ENCODE measurements around the gene DCTPP1.

DCTPP1 gene

DNA sequence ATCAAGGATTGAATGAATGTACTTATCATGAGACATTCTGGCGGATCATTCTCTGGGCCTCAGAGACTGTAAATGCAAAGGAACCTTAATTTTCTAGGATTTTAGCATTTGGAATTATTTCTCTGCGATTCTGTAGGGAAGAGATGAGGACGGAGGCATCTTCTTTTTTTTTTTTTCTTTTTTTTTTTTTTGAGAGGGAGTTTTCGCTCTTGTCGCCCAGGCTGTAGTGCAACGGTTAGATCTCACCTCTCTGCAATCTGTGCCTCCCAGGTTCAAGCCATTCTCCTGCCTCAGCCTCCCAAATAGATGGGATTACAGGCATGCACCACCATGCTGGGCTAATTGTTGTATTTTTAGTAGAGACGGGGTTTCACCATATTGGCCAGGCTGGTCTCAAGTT, 44.9 kb upstream of the DCTPP1 start:
- Histone ChIP-seq H3K14ac (ENCODE audit: low read length) (no peak overlapping the region), H2BK12ac (ENCODE audit: low read length) (no peak overlapping the region), H3K9me3 (replicated peaks in 1 of 2; ENCODE audit: control insufficient read depth in 2 of 2, insufficient read depth in 1 of 2, low read depth in 1 of 2, low read length in 2 of 2) (peaks cover 0 to 1% of the 10 kb centered on the region in 2 donors), H3K4ac (ENCODE audit: low read length) (no peak overlapping the region), H3K4me3 (ENCODE audit: low read length in 2 of 2) (no peak overlapping the region), H3K18ac (ENCODE audit: low read length) (no peak overlapping the region), H4K91ac (ENCODE audit: low read depth, low read length, poor library complexity) (no peak overlapping the region), H3K23ac (ENCODE audit: low read depth, low read length, poor library complexity) (no peak overlapping the region), H3K27ac (replicated peaks; ENCODE audit: low read length) (no peak overlapping the region), H3K9ac (ENCODE audit: low read depth, low read length, poor library complexity) (no peak overlapping the region), H4K8ac (ENCODE audit: low read depth, low read length) (no peak overlapping the region), H3K36me3 (replicated peaks in 1 of 2; ENCODE audit: control insufficient read depth in 2 of 2, insufficient read depth in 2 of 2, low read length in 2 of 2) (no peaks in the 10 kb centered on the region), H2AK5ac (ENCODE audit: low read depth, low read length) (no peak overlapping the region), H3K27me3 (ENCODE audit: control insufficient read depth in 3 of 3, insufficient read depth in 3 of 3, low read depth in 1 of 3, low read length in 3 of 3) (peaks cover 0 to 3% (median 0%) of the 10 kb centered on the region in 3 experiments), H3K79me1 (ENCODE audit: low read depth, low read length) (no peaks in the 10 kb centered on the region), H2AFZ (ENCODE audit: low read length) (no peak overlapping the region), H2BK15ac (ENCODE audit: low read length) (no peak overlapping the region), H2BK5ac (ENCODE audit: low read length) (no peak overlapping the region), H3K4me1 (ENCODE audit: control insufficient read depth in 2 of 2, insufficient read depth in 1 of 2, low read depth in 1 of 2, low read length in 2 of 2) (peaks cover 0 to 3% of the 10 kb centered on the region in 2 donors), H3K4me2 (ENCODE audit: insufficient read depth, low read length, poor library complexity, severe bottlenecking) (no peak overlapping the region), H2BK120ac (ENCODE audit: low read depth, low read length) (no peak overlapping the region)
- no CpG with 5 or more reads among the region's 7 CpGs for WGBS, 2 donors (ENCODE audit: extremely low coverage in 2 of 2, insufficient read length in 2 of 2, insufficient replicate concordance in 1 of 2)
- no peak for DNase-seq (ENCODE audit: low spot score)

DNA sequence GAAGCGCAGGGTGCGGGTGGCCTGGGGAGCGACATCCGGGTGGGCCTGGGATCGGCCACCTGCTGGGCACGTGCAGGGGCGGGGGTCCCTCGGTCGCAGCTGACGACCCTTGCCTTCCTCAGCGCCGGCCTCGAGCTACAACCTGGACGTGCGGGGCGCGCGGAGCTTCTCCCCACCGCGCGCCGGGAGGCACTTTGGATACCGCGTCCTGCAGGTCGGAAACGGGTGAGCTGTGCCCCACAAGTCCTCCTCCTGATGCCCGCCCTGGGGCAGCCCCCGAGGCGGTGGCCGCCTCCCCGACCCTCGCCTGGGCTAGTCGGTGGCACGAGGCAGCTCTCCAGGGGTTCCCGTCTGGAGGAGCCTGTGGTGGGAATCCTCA, 44.2 kb upstream of the DCTPP1 start:
- Histone ChIP-seq H3K27ac (replicated peaks; ENCODE audit: low read length) (no peak overlapping the region), H2AFZ (ENCODE audit: low read length) (no peak overlapping the region), H3K14ac (ENCODE audit: low read length) (peak overlapping the region; percentile 38), H2BK15ac (ENCODE audit: low read length) (peak overlapping the region; percentile 37), H3K4me2 (ENCODE audit: insufficient read depth, low read length, poor library complexity, severe bottlenecking) (no peak overlapping the region), H3K9me3 (replicated peaks in 1 of 2; ENCODE audit: control insufficient read depth in 2 of 2, insufficient read depth in 1 of 2, low read depth in 1 of 2, low read length in 2 of 2) (peaks cover 0 to 1% of the 10 kb centered on the region in 2 donors), H3K23ac (ENCODE audit: low read depth, low read length, poor library complexity) (no peak overlapping the region), H2AK5ac (ENCODE audit: low read depth, low read length) (no peak overlapping the region), H4K8ac (ENCODE audit: low read depth, low read length) (no peak overlapping the region), H4K91ac (ENCODE audit: low read depth, low read length, poor library complexity) (no peak overlapping the region), H3K4me3 (ENCODE audit: low read length in 2 of 2) (no peak overlapping the region), H2BK120ac (ENCODE audit: low read depth, low read length) (no peak overlapping the region), H3K18ac (ENCODE audit: low read length) (peak overlapping the region; percentile 48), H2BK5ac (ENCODE audit: low read length) (peak overlapping the region; percentile 66), H3K27me3 (ENCODE audit: control insufficient read depth in 3 of 3, insufficient read depth in 3 of 3, low read depth in 1 of 3, low read length in 3 of 3) (peaks cover 0 to 3% (median 0%) of the 10 kb centered on the region in 3 experiments), H3K4me1 (ENCODE audit: control insufficient read depth in 2 of 2, insufficient read depth in 1 of 2, low read depth in 1 of 2, low read length in 2 of 2) (peaks cover 0 to 3% of the 10 kb centered on the region in 2 donors), H3K79me1 (ENCODE audit: low read depth, low read length) (no peaks in the 10 kb centered on the region), H2BK12ac (ENCODE audit: low read length) (no peak overlapping the region), H3K9ac (ENCODE audit: low read depth, low read length, poor library complexity) (no peak overlapping the region), H3K4ac (ENCODE audit: low read length) (no peak overlapping the region), H3K36me3 (replicated peaks in 1 of 2; ENCODE audit: control insufficient read depth in 2 of 2, insufficient read depth in 2 of 2, low read length in 2 of 2) (no peaks in the 10 kb centered on the region)
- DNase-seq (ENCODE audit: low spot score), result no peak
- no CpG with 5 or more reads among the region's 35 CpGs for WGBS, 2 donors (ENCODE audit: extremely low coverage in 2 of 2, insufficient read length in 2 of 2, insufficient replicate concordance in 1 of 2)

DNA sequence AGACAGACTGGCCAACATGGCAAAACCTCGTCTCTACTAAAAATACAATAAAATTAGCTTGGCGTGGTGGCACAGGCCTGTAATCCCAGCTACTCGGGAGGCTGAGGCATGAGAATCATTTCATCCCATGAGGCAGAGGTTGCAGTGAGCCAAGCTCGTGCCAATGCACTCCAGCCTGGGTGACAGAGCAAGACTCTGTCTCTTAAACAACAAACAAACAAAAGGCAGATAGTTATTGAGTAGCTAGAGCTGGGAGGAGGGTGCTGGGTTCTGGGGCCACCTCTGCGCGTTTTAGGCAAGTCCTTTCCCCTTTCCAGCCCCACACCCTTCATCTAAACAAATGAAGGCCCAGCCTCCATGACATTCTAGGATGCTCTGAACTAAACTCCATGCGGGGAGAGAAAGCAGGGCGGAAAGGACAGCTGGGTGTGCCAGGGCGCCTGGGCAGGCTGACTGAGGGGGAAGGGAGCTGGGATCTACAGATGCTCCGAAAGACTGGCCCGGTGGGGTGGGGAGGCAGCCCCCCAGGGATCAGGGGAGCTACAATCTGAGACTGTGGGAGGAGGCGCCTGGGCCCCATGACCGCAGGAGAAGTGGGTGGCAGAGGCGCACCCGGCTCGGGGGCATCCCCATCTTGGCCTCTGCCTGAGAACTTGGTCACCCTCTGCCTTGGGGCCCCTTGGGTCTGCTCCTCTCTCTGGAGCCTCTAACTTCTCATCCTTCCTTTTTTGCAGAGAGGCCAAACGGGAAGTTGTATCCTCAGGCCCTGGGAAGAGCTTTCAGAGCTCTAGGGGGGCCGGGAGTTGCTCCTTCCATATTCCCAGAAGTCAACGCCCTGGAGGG, 43.6 kb upstream of the DCTPP1 start:
- Histone ChIP-seq H3K27me3 (ENCODE audit: control insufficient read depth in 3 of 3, insufficient read depth in 3 of 3, low read depth in 1 of 3, low read length in 3 of 3) (peaks cover 0 to 3% (median 0%) of the 10 kb centered on the region in 3 experiments), H3K4me2 (ENCODE audit: insufficient read depth, low read length, poor library complexity, severe bottlenecking) (no peak overlapping the region), H3K36me3 (replicated peaks in 1 of 2; ENCODE audit: control insufficient read depth in 2 of 2, insufficient read depth in 2 of 2, low read length in 2 of 2) (no peaks in the 10 kb centered on the region), H3K4me3 (ENCODE audit: low read length in 2 of 2) (no peak overlapping the region), H3K79me1 (ENCODE audit: low read depth, low read length) (no peaks in the 10 kb centered on the region), H2BK120ac (ENCODE audit: low read depth, low read length) (no peak overlapping the region), H2BK12ac (ENCODE audit: low read length) (no peak overlapping the region), H2AK5ac (ENCODE audit: low read depth, low read length) (no peak overlapping the region), H2BK15ac (ENCODE audit: low read length) (peak overlapping the region; percentile 37), H3K27ac (replicated peaks; ENCODE audit: low read length) (no peak overlapping the region), H3K18ac (ENCODE audit: low read length) (peak overlapping the region; percentile 48), H2BK5ac (ENCODE audit: low read length) (peak overlapping the region; percentile 66), H4K91ac (ENCODE audit: low read depth, low read length, poor library complexity) (no peak overlapping the region), H3K9me3 (replicated peaks in 1 of 2; ENCODE audit: control insufficient read depth in 2 of 2, insufficient read depth in 1 of 2, low read depth in 1 of 2, low read length in 2 of 2) (peaks cover 0 to 1% of the 10 kb centered on the region in 2 donors), H3K23ac (ENCODE audit: low read depth, low read length, poor library complexity) (no peak overlapping the region), H3K4me1 (ENCODE audit: control insufficient read depth in 2 of 2, insufficient read depth in 1 of 2, low read depth in 1 of 2, low read length in 2 of 2) (peaks cover 0 to 3% of the 10 kb centered on the region in 2 donors), H3K14ac (ENCODE audit: low read length) (peak overlapping the region; percentile 38), H4K8ac (ENCODE audit: low read depth, low read length) (no peak overlapping the region), H2AFZ (ENCODE audit: low read length) (no peak overlapping the region), H3K4ac (ENCODE audit: low read length) (no peak overlapping the region), H3K9ac (ENCODE audit: low read depth, low read length, poor library complexity) (no peak overlapping the region)
- WGBS, 2 donors (ENCODE audit: extremely low coverage in 2 of 2, insufficient read length in 2 of 2, insufficient replicate concordance in 1 of 2), result no CpG with 5 or more reads among the region's 19 CpGs
- DNase-seq (ENCODE audit: low spot score), result no peak

DNA sequence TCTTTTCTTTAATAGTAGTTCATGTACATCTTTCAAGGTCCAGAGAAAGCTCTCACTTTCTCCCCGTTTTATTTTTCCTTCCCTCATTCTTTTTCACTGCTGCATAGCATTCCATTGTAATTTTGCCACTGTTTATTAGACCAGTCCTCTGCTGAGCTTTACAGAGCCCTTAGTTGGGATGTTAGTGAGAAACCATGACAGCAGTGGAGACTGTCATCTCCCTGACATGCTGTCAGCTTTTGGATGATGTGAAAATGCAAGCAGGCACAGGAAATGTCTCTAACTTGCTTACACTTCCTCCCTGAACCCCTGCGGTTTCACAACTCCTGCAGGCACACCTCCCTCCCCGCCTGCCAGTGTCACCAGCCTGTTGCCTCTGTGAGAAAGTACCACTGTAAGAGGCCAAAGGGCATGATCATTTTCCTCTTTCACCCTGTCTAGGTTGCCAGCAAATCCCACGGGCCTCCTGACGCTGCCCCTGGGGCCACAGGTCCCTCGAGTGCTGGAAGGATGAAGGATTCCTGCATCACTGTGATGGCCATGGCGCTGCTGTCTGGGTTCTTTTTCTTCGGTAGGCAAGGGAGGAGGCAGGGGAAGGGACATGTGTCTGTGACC, 42.6 kb upstream of the DCTPP1 start, which contains the start of gene ITGAL:
TSS of gene ITGAL (plus strand) at position 415 of the 615 bp plus-strand sequence. CDS start at position 511, 96 bp downstream.
- no peak within 1 kb of the TSS for H2BK120ac ChIP-seq (ENCODE audit: low read depth, low read length)
- peak within 1 kb of the TSS; percentile 46 for H2AFZ ChIP-seq (ENCODE audit: low read length)
- no peak within 1 kb of the TSS for H3K4ac ChIP-seq (ENCODE audit: low read length)
- no peaks in the 10 kb centered on the region for H3K36me3 ChIP-seq (replicated peaks in 1 of 2; ENCODE audit: control insufficient read depth in 2 of 2, insufficient read depth in 2 of 2, low read length in 2 of 2)
- no peak for DNase-seq (ENCODE audit: low spot score)
- H3K4me2 ChIP-seq (ENCODE audit: insufficient read depth, low read length, poor library complexity, severe bottlenecking), result no peak within 1 kb of the TSS
- H3K4me3 ChIP-seq (ENCODE audit: low read length in 2 of 2), result peak within 1 kb of the TSS in 1 of 2 donors; percentile 51
- H4K8ac ChIP-seq (ENCODE audit: low read depth, low read length), result no peak within 1 kb of the TSS
- H2BK5ac ChIP-seq (ENCODE audit: low read length), result no peak within 1 kb of the TSS
- H4K91ac ChIP-seq (ENCODE audit: low read depth, low read length, poor library complexity), result no peak within 1 kb of the TSS
- H3K9me3 ChIP-seq (replicated peaks in 1 of 2; ENCODE audit: control insufficient read depth in 2 of 2, insufficient read depth in 1 of 2, low read depth in 1 of 2, low read length in 2 of 2), result peaks cover 0 to 1% of the 10 kb centered on the region in 2 donors
- H3K23ac ChIP-seq (ENCODE audit: low read depth, low read length, poor library complexity), result no peak within 1 kb of the TSS
- peak within 1 kb of the TSS; percentile 58 for H2BK12ac ChIP-seq (ENCODE audit: low read length)
- peaks cover 0 to 3% of the 10 kb centered on the region in 2 donors for H3K4me1 ChIP-seq (ENCODE audit: control insufficient read depth in 2 of 2, insufficient read depth in 1 of 2, low read depth in 1 of 2, low read length in 2 of 2)
- H3K18ac ChIP-seq (ENCODE audit: low read length), result peak within 1 kb of the TSS; percentile 44
- H3K9ac ChIP-seq (ENCODE audit: low read depth, low read length, poor library complexity), result no peak within 1 kb of the TSS
- no CpG with 5 or more reads among the region's 8 CpGs for WGBS, 2 donors (ENCODE audit: extremely low coverage in 2 of 2, insufficient read length in 2 of 2, insufficient replicate concordance in 1 of 2)
- H3K27ac ChIP-seq (replicated peaks; ENCODE audit: low read length), result no peak within 1 kb of the TSS
- H3K14ac ChIP-seq (ENCODE audit: low read length), result no peak within 1 kb of the TSS
- peak within 1 kb of the TSS; percentile 14 for H2AK5ac ChIP-seq (ENCODE audit: low read depth, low read length)
- peak within 1 kb of the TSS; percentile 55 for H2BK15ac ChIP-seq (ENCODE audit: low read length)
- peaks cover 0 to 3% (median 0%) of the 10 kb centered on the region in 3 experiments for H3K27me3 ChIP-seq (ENCODE audit: control insufficient read depth in 3 of 3, insufficient read depth in 3 of 3, low read depth in 1 of 3, low read length in 3 of 3)
- H3K79me1 ChIP-seq (ENCODE audit: low read depth, low read length), result no peaks in the 10 kb centered on the region

Measured in neuronal stem cell (in vitro differentiated cells).